ENCODE results near the gene ARF1. TPM values are rescaled to one million over a fixed set of nuclear protein-coding genes. Genes with fewer than 3 reads are reported as not detected.
A peak's percentile ranks its signal among the peaks of the same experiment; 100 is the strongest.

ARF1 gene
- total RNA-seq, 1 donor from 2014 or later: 259 TPM

DNA sequence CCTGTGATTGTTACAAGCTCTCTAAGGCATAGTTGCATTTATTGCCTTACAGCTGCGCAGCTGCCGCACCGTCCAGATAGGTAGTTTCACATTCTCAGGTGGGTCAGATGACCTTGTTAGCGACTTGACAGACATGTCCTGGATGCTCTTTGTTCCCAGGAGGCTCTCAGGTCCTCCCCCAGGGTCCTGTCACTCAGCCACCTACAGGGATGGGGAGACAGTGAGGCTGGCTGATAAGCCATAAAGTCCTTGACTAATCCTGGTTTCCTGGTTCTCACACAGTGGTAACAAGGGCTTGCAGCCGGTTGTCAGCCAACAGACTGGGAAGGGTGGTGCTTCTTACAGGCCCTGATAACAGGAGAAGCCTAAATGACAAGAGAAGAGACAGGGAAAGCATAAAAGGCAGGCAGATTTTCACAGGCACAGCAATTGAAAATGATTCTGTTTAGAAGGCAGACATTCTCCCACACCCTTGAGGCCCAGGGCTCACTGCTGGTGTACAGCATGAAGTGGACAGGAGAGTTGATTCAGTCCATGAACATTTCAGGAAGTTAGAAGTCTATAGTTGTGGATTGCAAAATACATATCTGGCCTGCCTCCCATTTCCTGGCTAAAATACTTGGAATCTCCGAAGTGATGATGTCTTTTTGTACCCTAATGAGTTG lies 2.9 kb downstream of the ARF1 start:
- Mint-ChIP-seq H3K9me3 (ENCODE audit: low read depth) (no peaks in the 10 kb centered on the region), H3K4me1 (ENCODE audit: low read depth) (peaks cover 54% of the 10 kb centered on the region), H3K4me3 (ENCODE audit: low read depth) (peak overlapping the region; percentile 100), H3K27me3 (no peaks in the 10 kb centered on the region), H3K36me3 (ENCODE audit: insufficient read depth) (peaks cover 7% of the 10 kb centered on the region), H3K27ac (peak overlapping the region; percentile 100)
- TF ChIP-seq, protein P1, sequence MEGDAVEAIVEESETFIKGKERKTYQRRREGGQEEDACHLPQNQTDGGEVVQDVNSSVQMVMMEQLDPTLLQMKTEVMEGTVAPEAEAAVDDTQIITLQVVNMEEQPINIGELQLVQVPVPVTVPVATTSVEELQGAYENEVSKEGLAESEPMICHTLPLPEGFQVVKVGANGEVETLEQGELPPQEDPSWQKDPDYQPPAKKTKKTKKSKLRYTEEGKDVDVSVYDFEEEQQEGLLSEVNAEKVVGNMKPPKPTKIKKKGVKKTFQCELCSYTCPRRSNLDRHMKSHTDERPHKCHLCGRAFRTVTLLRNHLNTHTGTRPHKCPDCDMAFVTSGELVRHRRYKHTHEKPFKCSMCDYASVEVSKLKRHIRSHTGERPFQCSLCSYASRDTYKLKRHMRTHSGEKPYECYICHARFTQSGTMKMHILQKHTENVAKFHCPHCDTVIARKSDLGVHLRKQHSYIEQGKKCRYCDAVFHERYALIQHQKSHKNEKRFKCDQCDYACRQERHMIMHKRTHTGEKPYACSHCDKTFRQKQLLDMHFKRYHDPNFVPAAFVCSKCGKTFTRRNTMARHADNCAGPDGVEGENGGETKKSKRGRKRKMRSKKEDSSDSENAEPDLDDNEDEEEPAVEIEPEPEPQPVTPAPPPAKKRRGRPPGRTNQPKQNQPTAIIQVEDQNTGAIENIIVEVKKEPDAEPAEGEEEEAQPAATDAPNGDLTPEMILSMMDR (IDR thresholded peaks at IDR 0.05; ENCODE audit: unreplicated experiment): no peak
- DNase-seq (ENCODE audit: low spot score, unreplicated experiment): no peak

DNA sequence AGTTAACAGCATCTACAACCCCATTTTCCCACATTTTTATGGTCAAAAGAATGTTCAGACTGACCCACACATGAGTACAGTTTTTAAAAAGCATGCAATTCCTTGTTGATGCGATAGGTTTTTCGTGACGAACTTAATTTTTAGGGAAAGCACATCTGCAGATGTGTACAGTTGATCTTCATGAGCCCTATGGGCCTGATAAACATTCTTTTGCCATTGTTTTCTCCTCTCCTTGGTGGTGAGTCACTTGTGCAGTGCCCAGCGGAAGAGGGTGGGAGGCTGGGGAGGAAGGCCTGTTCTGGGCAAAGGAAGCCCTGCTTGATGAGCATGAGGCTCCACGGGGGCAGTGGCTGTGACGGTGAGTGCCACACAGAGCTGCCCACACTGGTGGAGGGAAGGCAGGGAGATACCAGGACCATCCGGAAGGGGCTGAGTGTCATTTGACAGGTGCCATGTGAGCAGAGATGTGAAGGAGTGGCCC lies 5.3 kb downstream of the ARF1 start:
- no peak for DNase-seq (ENCODE audit: low spot score, unreplicated experiment)

DNA sequence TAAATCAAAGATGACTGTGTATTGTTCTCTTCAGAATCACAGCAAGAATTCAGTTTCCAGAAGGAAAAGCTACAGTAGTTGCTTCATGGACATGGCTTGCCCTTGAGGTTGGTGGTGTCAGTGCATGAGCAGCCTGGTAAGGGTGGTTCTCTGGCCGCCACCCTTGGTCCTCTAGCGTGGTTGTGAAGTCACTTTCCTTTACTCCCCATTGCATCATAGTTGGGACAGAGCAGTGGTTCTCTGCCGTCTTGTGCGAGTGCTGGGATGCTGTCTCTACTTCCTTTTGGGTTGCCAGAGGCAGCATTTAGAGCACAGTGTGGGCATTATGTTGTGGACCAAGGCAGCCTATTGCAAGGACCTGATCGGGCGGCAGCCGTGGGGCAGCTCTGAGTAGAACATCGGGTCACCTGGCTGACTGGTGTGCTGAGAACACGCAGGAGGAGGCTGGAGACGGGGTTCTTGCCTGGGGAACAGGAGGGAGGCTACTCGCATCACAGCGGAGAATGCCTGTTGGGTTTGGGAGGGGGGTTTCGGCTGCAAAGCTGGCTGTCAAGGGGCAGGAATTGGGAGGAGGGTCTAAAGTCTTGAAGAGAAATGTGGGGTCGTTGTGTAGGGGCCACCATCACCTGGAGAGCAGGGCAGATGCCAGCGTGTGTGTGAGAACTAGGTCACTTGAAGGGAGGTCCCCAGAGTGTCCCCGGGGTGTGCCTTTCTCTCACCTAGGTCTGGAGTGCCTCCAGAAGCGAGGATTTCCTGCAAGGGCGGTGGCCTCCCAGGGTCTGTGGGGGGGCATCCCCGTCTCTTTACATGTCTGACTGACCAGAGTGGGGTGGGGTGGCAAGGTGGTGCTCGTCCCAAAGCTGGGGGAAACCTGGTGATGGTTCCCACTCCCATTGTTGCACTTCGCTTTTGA lies 6.3 kb downstream of the ARF1 start:
- Mint-ChIP-seq H3K27ac (peak overlapping the region; percentile 85), H3K27me3 (no peaks in the 10 kb centered on the region), H3K9me3 (ENCODE audit: low read depth) (no peaks in the 10 kb centered on the region), H3K4me3 (ENCODE audit: low read depth) (no peak overlapping the region), H3K36me3 (ENCODE audit: insufficient read depth) (peaks cover 13% of the 10 kb centered on the region), H3K4me1 (ENCODE audit: low read depth) (peaks cover 62% of the 10 kb centered on the region)
- DNase-seq (ENCODE audit: low spot score, unreplicated experiment): no peak
- TF ChIP-seq, protein P1 (IDR thresholded peaks at IDR 0.05; ENCODE audit: unreplicated experiment): no peak

More for the DNA sequence above, 5.3 kb downstream of the ARF1 start:
- Mint-ChIP-seq H3K9me3 (ENCODE audit: low read depth) (no peaks in the 10 kb centered on the region), H3K27me3 (no peaks in the 10 kb centered on the region), H3K4me1 (ENCODE audit: low read depth) (peaks cover 64% of the 10 kb centered on the region), H3K36me3 (ENCODE audit: insufficient read depth) (peaks cover 12% of the 10 kb centered on the region), H3K4me3 (ENCODE audit: low read depth) (no peak overlapping the region), H3K27ac (peak overlapping the region; percentile 84)
- TF ChIP-seq, protein P1 (IDR thresholded peaks at IDR 0.05; ENCODE audit: unreplicated experiment): no peak

DNA sequence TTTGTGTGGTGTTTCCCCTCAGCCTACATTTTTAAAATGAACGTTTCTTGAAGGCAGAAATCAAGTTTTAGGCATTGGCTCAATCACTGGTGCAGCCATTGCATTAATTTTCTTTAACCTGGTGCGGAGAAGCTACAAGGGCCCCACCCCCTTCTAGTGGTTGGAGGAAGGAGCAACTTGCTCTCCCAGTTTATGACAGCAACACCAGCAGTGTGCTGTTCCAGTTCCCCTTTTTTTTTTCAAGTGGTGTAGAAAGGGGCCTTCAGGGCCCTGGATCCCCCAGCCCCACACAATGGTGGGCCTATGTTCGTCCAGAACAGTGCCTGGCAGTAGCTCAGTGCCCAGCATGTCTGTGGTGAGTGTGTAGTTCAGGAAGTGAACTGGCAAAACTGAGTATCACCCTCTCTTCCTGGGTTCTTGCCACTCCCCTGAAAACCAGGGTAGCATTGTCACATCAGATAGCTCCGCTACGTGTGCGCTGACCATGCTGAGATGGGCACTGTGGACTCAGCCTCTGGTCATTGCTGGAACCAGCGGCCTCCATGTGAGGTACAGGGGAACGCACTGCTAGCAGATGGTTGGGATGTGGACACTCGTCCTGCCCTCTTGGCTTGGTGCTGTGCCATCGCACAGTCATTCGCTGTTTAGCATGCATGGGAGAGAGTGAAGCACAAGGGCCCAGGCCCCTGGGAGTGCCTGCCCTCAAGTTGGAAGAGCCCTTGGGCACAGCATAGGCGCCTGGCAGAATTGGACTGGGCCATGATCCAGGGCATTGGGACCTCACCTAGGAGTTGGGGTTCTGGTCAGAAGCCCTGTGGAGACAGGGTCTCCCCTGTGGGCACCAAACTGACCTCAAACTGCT lies 7.2 kb downstream of the ARF1 start:
- no peak overlapping the region for H3K4me3 Mint-ChIP-seq (ENCODE audit: low read depth)
- H3K4me1 Mint-ChIP-seq (ENCODE audit: low read depth): peaks cover 53% of the 10 kb centered on the region
- TF ChIP-seq, protein P1 (IDR thresholded peaks at IDR 0.05; ENCODE audit: unreplicated experiment): no peak
- peak overlapping the region; percentile 80 for H3K27ac Mint-ChIP-seq
- H3K9me3 Mint-ChIP-seq (ENCODE audit: low read depth): peaks cover 7% of the 10 kb centered on the region
- H3K36me3 Mint-ChIP-seq (ENCODE audit: insufficient read depth): peaks cover 20% of the 10 kb centered on the region
- DNase-seq (ENCODE audit: low spot score, unreplicated experiment): no peak
- no peaks in the 10 kb centered on the region for H3K27me3 Mint-ChIP-seq

All from progenitor cell of endocrine pancreas (in vitro differentiated cells).